HL-60 (cell line): ENCODE measurements around the gene CIB4.

ENCODE experiments used
- DNase-seq, 2 experiments: peaks; one replicate each; pipeline ENCODE4 v3.0.0-alpha.2; 2010 to 2020; ENCODE audit warnings: low read depth in 1 of 2, low spot score in 1 of 2
- H3K27ac ChIP-seq: fragments of 250-450 bp; sonication (Bioruptor Pico); replicated peaks from 2 replicates; pipeline ENCODE4 v1.5.1; 2020; ENCODE audit warnings: mild to moderate bottlenecking, moderate library complexity
- H3K27me3 ChIP-seq: fragments of 250-450 bp; sonication (Bioruptor Pico); 2 replicates; pipeline ENCODE4 v1.5.1; 2021; ENCODE audit warnings: mild to moderate bottlenecking, moderate library complexity; ENCODE audit not compliant: insufficient read depth, poor library complexity, severe bottlenecking
- H3K4me3 ChIP-seq: replicated peaks from 2 replicates; pipeline ENCODE4 v1.5.1; 2011; ENCODE audit warnings: mild to moderate bottlenecking, control low read depth, low read length; ENCODE audit not compliant: insufficient read depth
- GABPA ChIP-seq: IDR thresholded peaks from 2 replicates; pipeline ENCODE4 v1.6.1; 2012; ENCODE audit warnings: low read depth
- POLR2AphosphoS5 ChIP-seq: IDR thresholded peaks from 2 replicates; pipeline ENCODE4 v1.6.1; 2012; ENCODE audit warnings: low read depth
- SPI1 ChIP-seq: IDR thresholded peaks from 2 replicates; pipeline ENCODE4 v1.6.1; 2012; ENCODE audit warnings: low read depth, mild to moderate bottlenecking, borderline replicate concordance
- TF ChIP-seq, protein P1 (sequence below): IDR thresholded peaks from one replicate; pipeline ENCODE4 v1.5.1; 2011; ENCODE audit warnings: low read length, control low read depth, inconsistent platforms; ENCODE audit not compliant: insufficient read depth
- TF ChIP-seq, protein P2 (sequence below): IDR thresholded peaks from 2 replicates; pipeline ENCODE4 v1.6.1; 2012; ENCODE audit warnings: low read depth; ENCODE audit not compliant: insufficient replicate concordance

Gene CIB4

DNA sequence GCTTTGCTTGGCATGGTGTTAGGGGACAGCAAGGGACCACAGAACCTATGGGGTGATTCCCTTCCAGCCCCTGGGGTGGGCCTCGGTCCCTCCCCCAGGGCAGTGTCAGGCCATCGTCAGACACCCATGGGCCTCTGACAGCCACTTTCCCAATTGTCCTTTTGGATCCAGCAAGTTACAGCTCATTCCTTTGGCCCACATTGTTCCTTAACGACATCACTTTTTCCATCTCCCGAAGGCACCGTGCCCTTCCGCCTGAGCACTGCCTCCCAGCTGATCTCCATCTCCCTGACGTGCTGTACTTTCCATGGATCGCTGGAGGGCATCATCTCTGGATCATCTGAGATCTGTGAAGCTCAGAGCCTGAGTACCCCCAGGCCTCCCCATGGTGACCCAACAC, 41.0 kb upstream of the CIB4 start:
- DNase-seq, result no peak
- TF ChIP-seq SPI1, result no peak
- Histone ChIP-seq H3K4me3 (no peak overlapping the region), H3K27ac (no peak overlapping the region), H3K27me3 (peaks cover 16% of the 10 kb centered on the region)

DNA sequence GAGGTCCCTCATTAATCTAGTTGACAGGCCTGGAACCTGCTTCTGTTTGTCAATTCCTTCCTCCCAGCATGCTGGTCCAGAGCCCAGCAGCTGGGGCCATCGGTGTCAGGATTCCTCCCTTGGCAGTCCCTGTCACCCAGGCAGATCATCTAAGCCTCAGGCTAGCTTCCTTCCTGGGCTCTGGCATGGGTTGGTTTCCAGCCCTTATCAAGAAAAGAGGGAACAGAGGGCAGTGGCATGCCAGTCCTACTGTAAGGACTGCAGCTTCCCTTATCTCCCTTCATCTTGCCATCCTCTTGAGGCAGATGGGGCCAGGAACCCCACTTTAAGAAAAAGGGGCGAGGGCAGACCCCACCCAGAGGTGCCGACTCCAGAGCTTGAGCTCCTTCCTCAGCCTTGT, 40.5 kb upstream of the CIB4 start:
- DNase-seq, result no peak
- TF ChIP-seq POLR2AphosphoS5 (no peak), GABPA (no peak), SPI1 (no peak)
- TF ChIP-seq, protein P1, sequence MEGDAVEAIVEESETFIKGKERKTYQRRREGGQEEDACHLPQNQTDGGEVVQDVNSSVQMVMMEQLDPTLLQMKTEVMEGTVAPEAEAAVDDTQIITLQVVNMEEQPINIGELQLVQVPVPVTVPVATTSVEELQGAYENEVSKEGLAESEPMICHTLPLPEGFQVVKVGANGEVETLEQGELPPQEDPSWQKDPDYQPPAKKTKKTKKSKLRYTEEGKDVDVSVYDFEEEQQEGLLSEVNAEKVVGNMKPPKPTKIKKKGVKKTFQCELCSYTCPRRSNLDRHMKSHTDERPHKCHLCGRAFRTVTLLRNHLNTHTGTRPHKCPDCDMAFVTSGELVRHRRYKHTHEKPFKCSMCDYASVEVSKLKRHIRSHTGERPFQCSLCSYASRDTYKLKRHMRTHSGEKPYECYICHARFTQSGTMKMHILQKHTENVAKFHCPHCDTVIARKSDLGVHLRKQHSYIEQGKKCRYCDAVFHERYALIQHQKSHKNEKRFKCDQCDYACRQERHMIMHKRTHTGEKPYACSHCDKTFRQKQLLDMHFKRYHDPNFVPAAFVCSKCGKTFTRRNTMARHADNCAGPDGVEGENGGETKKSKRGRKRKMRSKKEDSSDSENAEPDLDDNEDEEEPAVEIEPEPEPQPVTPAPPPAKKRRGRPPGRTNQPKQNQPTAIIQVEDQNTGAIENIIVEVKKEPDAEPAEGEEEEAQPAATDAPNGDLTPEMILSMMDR, result no peak
- TF ChIP-seq, protein P2, sequence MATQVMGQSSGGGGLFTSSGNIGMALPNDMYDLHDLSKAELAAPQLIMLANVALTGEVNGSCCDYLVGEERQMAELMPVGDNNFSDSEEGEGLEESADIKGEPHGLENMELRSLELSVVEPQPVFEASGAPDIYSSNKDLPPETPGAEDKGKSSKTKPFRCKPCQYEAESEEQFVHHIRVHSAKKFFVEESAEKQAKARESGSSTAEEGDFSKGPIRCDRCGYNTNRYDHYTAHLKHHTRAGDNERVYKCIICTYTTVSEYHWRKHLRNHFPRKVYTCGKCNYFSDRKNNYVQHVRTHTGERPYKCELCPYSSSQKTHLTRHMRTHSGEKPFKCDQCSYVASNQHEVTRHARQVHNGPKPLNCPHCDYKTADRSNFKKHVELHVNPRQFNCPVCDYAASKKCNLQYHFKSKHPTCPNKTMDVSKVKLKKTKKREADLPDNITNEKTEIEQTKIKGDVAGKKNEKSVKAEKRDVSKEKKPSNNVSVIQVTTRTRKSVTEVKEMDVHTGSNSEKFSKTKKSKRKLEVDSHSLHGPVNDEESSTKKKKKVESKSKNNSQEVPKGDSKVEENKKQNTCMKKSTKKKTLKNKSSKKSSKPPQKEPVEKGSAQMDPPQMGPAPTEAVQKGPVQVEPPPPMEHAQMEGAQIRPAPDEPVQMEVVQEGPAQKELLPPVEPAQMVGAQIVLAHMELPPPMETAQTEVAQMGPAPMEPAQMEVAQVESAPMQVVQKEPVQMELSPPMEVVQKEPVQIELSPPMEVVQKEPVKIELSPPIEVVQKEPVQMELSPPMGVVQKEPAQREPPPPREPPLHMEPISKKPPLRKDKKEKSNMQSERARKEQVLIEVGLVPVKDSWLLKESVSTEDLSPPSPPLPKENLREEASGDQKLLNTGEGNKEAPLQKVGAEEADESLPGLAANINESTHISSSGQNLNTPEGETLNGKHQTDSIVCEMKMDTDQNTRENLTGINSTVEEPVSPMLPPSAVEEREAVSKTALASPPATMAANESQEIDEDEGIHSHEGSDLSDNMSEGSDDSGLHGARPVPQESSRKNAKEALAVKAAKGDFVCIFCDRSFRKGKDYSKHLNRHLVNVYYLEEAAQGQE, result no peak
- H3K4me3 ChIP-seq, result no peak overlapping the region

DNA sequence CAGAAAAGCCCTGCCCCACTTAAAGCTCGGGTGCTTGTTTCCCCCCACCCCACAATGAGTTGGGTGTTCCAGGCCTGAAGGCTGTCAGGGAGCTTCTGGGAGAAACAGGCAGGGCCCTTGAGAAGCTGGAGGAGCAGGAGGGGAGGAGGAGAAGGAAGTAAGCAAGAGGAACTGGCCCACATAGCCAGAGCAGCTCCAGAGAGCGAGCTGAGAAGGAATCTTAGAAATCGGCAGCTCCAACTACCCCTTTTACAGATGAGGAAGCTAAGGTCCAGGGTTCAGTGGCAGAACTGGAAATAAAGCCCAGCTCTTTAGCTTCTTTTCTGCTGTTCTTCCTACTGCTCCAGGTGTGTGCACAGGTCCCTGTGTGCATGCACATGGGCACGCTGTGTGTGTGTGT, 38.7 kb upstream of the CIB4 start:
- peak in 1 of 2 experiments; percentile 45 for DNase-seq
- Histone ChIP-seq H3K4me3 (no peak overlapping the region), H3K27ac (no peak overlapping the region), H3K27me3 (peaks cover 4% of the 10 kb centered on the region)
- TF ChIP-seq, protein P2, result no peak
- TF ChIP-seq, protein P1, result no peak
- no peak for TF ChIP-seq GABPA
- TF ChIP-seq POLR2AphosphoS5, result no peak
- TF ChIP-seq SPI1, result peak; percentile 21; the same call in 1 of the 2 replicates

More for the DNA sequence above, 40.5 kb upstream of the CIB4 start:
- no peak overlapping the region for H3K27ac ChIP-seq
- peaks cover 15% of the 10 kb centered on the region for H3K27me3 ChIP-seq

DNA sequence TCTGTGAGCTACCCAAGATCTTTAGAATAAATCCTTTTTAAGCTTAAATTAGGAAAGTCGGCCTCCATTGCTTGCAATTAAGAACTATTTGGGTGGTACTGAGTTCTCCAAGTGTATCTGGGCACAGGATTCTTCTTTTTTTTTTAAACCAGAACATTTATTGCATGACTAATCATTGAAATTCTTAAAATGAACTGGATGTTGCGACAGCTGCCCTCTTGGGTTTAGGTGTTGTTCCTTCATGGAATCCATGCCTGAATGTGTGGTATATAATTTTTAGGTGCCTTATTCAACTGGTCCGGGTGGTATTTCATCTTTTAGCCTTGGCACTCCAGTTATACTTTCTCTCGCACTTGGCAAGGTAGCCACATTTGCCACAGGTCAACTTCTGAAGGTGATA, 36.9 kb upstream of the CIB4 start:
- no peak for DNase-seq
- no peak for TF ChIP-seq GABPA
- no peak for TF ChIP-seq SPI1
- TF ChIP-seq, protein P1, result no peak
- TF ChIP-seq, protein P2, result no peak
- no peak for TF ChIP-seq POLR2AphosphoS5
- Histone ChIP-seq H3K4me3 (no peak overlapping the region), H3K27ac (no peak overlapping the region), H3K27me3 (no peaks in the 10 kb centered on the region)
